Activated T-cell treated with anti-CD3 and anti-CD28 coated beads, Interleukin-2, amount 50 U/mL, for 48 hours (primary cell): ENCODE measurements around the gene AMMECR1L.
"Not testable (repeated sequence)": the region's sequence is repeated elsewhere in the genome, so short reads cannot be mapped to it uniquely, and the experiment has no call there.

Experiments
- DNase-seq, 2 experiments: peaks; one replicate each; pipeline ENCODE4 v3.0.0-alpha.2; 2020

The AMMECR1L gene

GRCh38 chr2:127886593-127886935, 808 bp upstream of the AMMECR1L start:
- DNase-seq, result not testable (repeated sequence)

GRCh38 chr2:127884861-127885740, 655 bp downstream of the AMMECR1L start:
- DNase-seq, result peak; percentile 40 to 56

GRCh38 chr2:127884436-127884835, 1.3 kb downstream of the AMMECR1L start:
- DNase-seq, result no peak

- DNase-seq, result no peak
Observed at GRCh38 chr2:127879899-127880298, 5.9 kb downstream of the AMMECR1L start.

- DNase-seq, result no peak
Observed at GRCh38 chr2:127877626-127878025, 8.1 kb downstream of the AMMECR1L start.

- no peak for DNase-seq
Observed at GRCh38 chr2:127877136-127877535, 8.6 kb downstream of the AMMECR1L start.

- no peak for DNase-seq
Observed at GRCh38 chr2:127874378-127875269, 11.1 kb downstream of the AMMECR1L start.

GRCh38 chr2:127873707-127874303, 12.0 kb downstream of the AMMECR1L start:
- no peak for DNase-seq

GRCh38 chr2:127872354-127872753, 13.4 kb downstream of the AMMECR1L start:
- DNase-seq, result no peak

- DNase-seq, result no peak
Observed at GRCh38 chr2:127865926-127866325, 19.8 kb downstream of the AMMECR1L start.

GRCh38 chr2:127864877-127865276, 20.9 kb downstream of the AMMECR1L start:
- no peak for DNase-seq

GRCh38 chr2:127862228-127862627, 23.5 kb downstream of the AMMECR1L start:
- no peak for DNase-seq

- no peak for DNase-seq
Observed at GRCh38 chr2:127860130-127860529, 25.6 kb downstream of the AMMECR1L start.

GRCh38 chr2:127859712-127860085, 26.1 kb downstream of the AMMECR1L start:
- peak; percentile 60 for DNase-seq

- peak; percentile 42 to 48 for DNase-seq
Observed at GRCh38 chr2:127857265-127857808, 28.4 kb downstream of the AMMECR1L start.

GRCh38 chr2:127853671-127854070, 32.1 kb downstream of the AMMECR1L start:
- DNase-seq, result no peak

- DNase-seq, result no peak
Observed at GRCh38 chr2:127852388-127852787, 33.4 kb downstream of the AMMECR1L start.

- DNase-seq, result no peak
Observed at GRCh38 chr2:127847931-127848330, 37.8 kb downstream of the AMMECR1L start.

- DNase-seq, result no peak
Observed at GRCh38 chr2:127844973-127845372, 40.8 kb downstream of the AMMECR1L start.

- no peak for DNase-seq
Observed at GRCh38 chr2:127843677-127844076, 42.1 kb downstream of the AMMECR1L start.

- DNase-seq, result no peak
Observed at GRCh38 chr2:127841466-127842178, 44.1 kb downstream of the AMMECR1L start.

GRCh38 chr2:127840893-127841292, 44.9 kb downstream of the AMMECR1L start:
- no peak for DNase-seq
